B cell (primary cell): ENCODE results near the gene SWI5.

Source experiments
- CTCF ChIP-seq: fragments of 200-600 bp; IDR thresholded peaks from one replicate; pipeline ENCODE4 v1.8.0; 2022; ENCODE audit warnings: antibody characterized with exemption, mild to moderate bottlenecking
- EZH2 ChIP-seq: IDR thresholded peaks from 2 replicates; pipeline ENCODE4 v1.6.1; 2012; ENCODE audit warnings: borderline replicate concordance, low read depth, mild to moderate bottlenecking, moderate library complexity, low read length; ENCODE audit not compliant: insufficient read depth, poor library complexity, severe bottlenecking

- no peak for TF ChIP-seq CTCF
- TF ChIP-seq EZH2, result no peak
These were observed 18.1 kb downstream of the SWI5 start for GRCh38 chr9:128294142-128294541.
